Smooth muscle cell (in vitro differentiated cells): ENCODE data around the gene CSAG2. TPM values are rescaled to one million over a fixed set of nuclear protein-coding genes. Genes with fewer than 3 reads are reported as not detected.
"Not testable (repeated sequence)": the region's sequence is repeated elsewhere in the genome, so short reads cannot be mapped to it uniquely, and the experiment has no call there.

Source experiments
- DNase-seq: peaks from one replicate; lab custom pipeline; 2025; ENCODE audit not compliant: unreplicated experiment; lab: John Stamatoyannopoulos, UW
- H2AFZ ChIP-seq: fragments of 200-600 bp; sonication (generic); 2 replicates; pipeline ENCODE4 v1.6.0; 2016; ENCODE audit warnings: antibody characterized with exemption, low read depth, mild to moderate bottlenecking
- H3F3A ChIP-seq: fragments of 200-600 bp; sonication (generic); 2 replicates; pipeline ENCODE4 v1.6.0; 2017; ENCODE audit warnings: antibody characterized with exemption, low read depth
- H3K27ac ChIP-seq: fragments of 200-600 bp; sonication (generic); 2 replicates; pipeline ENCODE4 v1.5.1; 2016; ENCODE audit warnings: low read depth, mild to moderate bottlenecking
- H3K27me3 ChIP-seq: fragments of 200-600 bp; sonication (generic); 2 replicates; pipeline ENCODE4 v1.6.1; 2016; ENCODE audit warnings: low read depth, mild to moderate bottlenecking
- H3K36me3 ChIP-seq: fragments of 200-600 bp; sonication (generic); 2 replicates; pipeline ENCODE4 v1.5.1; 2016; ENCODE audit warnings: low read depth
- H3K4me1 ChIP-seq: fragments of 200-600 bp; sonication (generic); 2 replicates; pipeline ENCODE4 v1.5.1; 2016; ENCODE audit warnings: low read depth
- H3K4me2 ChIP-seq: fragments of 200-600 bp; sonication (generic); 2 replicates; pipeline ENCODE4 v1.6.0; 2016; ENCODE audit warnings: mild to moderate bottlenecking
- H3K4me3 ChIP-seq: fragments of 200-600 bp; sonication (generic); 2 replicates; pipeline ENCODE4 v1.5.1; 2016; ENCODE audit warnings: mild to moderate bottlenecking
- H3K79me2 ChIP-seq: fragments of 200-600 bp; sonication (generic); 2 replicates; pipeline ENCODE4 v1.6.0; 2016; ENCODE audit warnings: low read depth, mild to moderate bottlenecking
- H3K9ac ChIP-seq: fragments of 200-600 bp; sonication (generic); 2 replicates; pipeline ENCODE4 v1.6.0; 2016; ENCODE audit warnings: low read depth
- H3K9me3 ChIP-seq: fragments of 200-600 bp; sonication (generic); replicated peaks from 2 replicates; pipeline ENCODE4 v1.5.1; 2016; ENCODE audit warnings: low read depth
- H4K20me1 ChIP-seq: fragments of 200-600 bp; sonication (generic); 2 replicates; pipeline ENCODE4 v1.6.0; 2016; ENCODE audit warnings: low read depth
- CTCF ChIP-seq: fragments of 200-600 bp; sonication (generic); IDR thresholded peaks from 2 replicates; pipeline ENCODE4 v1.5.1; 2017; ENCODE audit warnings: borderline replicate concordance, mild to moderate bottlenecking, antibody characterized with exemption; ENCODE audit not compliant: insufficient read depth, poor library complexity, severe bottlenecking
- WGBS: methylation state at CpG from one replicate; pipeline ENCODE4 v1.1.7; 2016; ENCODE audit warnings: low lambda C conversion rate; 5-methylcytosine and 5-hydroxymethylcytosine counted together
- polyA plus RNA-seq: library from polyadenylated mRNA; unstranded; fragments of >200 nt; fragmentation: Nextera tagmentation; extraction: Ambion mirVana; gene quantifications from 2 replicates; pipeline ENCODE4 v1.2.1, GENCODE V29; 2016
- total RNA-seq: library from RNA; depleted of rRNA; stranded (reverse); fragments of >200 nt; gene quantifications from 2 replicates; pipeline ENCODE4 v1.2.3, GENCODE V29; 2014

Gene CSAG2
- total RNA-seq, result not detected in 2 replicates
- not detected in 2 replicates for polyA plus RNA-seq

GRCh38 chrX:152709173-152709572, at the start of gene CSAG2:
Gene CSAG2 (minus strand): TSS chrX:152709273. CDS start chrX:152709112, 161 bp downstream.
- not testable (repeated sequence) for H3K4me3 ChIP-seq, H3K9me3 ChIP-seq, H4K20me1 ChIP-seq, H3K79me2 ChIP-seq, DNase-seq, H3F3A ChIP-seq, H3K27me3 ChIP-seq, H3K36me3 ChIP-seq, H3K27ac ChIP-seq, H3K4me1 ChIP-seq, H3K4me2 ChIP-seq, H3K9ac ChIP-seq, H2AFZ ChIP-seq
- WGBS, result no CpG with 5 or more reads among the region's 2 CpGs

- not testable (repeated sequence) for H3K4me1 ChIP-seq, H3K9ac ChIP-seq, H3K36me3 ChIP-seq, H3K9me3 ChIP-seq, H2AFZ ChIP-seq, H4K20me1 ChIP-seq, H3K4me3 ChIP-seq, H3K4me2 ChIP-seq, H3K27ac ChIP-seq, H3K79me2 ChIP-seq, DNase-seq, H3K27me3 ChIP-seq, H3F3A ChIP-seq
- WGBS, result no CpG with 5 or more reads among the region's 5 CpGs
These were observed 45.8 kb upstream of the CSAG2 start for GRCh38 chrX:152754871-152755270.

- not testable (repeated sequence) for H3K27ac ChIP-seq, H3K4me2 ChIP-seq, H3K9me3 ChIP-seq, H3F3A ChIP-seq, H3K4me3 ChIP-seq, H4K20me1 ChIP-seq, H3K27me3 ChIP-seq, H3K9ac ChIP-seq, H3K4me1 ChIP-seq, DNase-seq, H3K36me3 ChIP-seq, H2AFZ ChIP-seq, H3K79me2 ChIP-seq
- WGBS, result no CpG with 5 or more reads among the region's 35 CpGs
These were observed 44.9 kb upstream of the CSAG2 start, which contains the start of gene MAGEA2 for GRCh38 chrX:152753686-152754650. Gene MAGEA2 (minus strand): TSS chrX:152753842. CDS start chrX:152751363, 2,479 bp downstream.

- no peak overlapping the region for H3K27ac ChIP-seq
- H2AFZ ChIP-seq, result no peak overlapping the region
- no peak overlapping the region for H3K4me2 ChIP-seq
- 68% methylated on average over 5 of the region's 5 CpGs for WGBS
- no peaks in the 10 kb centered on the region for H3F3A ChIP-seq
- no peak overlapping the region for H3K4me3 ChIP-seq
- H3K36me3 ChIP-seq, result no peaks in the 10 kb centered on the region
- no peaks in the 10 kb centered on the region for H3K79me2 ChIP-seq
- H3K4me1 ChIP-seq, result no peaks in the 10 kb centered on the region
- no peaks in the 10 kb centered on the region for H3K9me3 ChIP-seq
- no peaks in the 10 kb centered on the region for H4K20me1 ChIP-seq
- no peak overlapping the region for H3K9ac ChIP-seq
- no peaks in the 10 kb centered on the region for H3K27me3 ChIP-seq
- no peak for TF ChIP-seq CTCF
- no peak for DNase-seq
These were observed 29.5 kb upstream of the CSAG2 start for GRCh38 chrX:152738560-152738959.

- H3K4me2 ChIP-seq, H3K4me1 ChIP-seq, H3K27me3 ChIP-seq, H4K20me1 ChIP-seq, H3K9me3 ChIP-seq, H3K4me3 ChIP-seq, H3K9ac ChIP-seq, DNase-seq, H3K79me2 ChIP-seq, H3F3A ChIP-seq, H2AFZ ChIP-seq, H3K27ac ChIP-seq, H3K36me3 ChIP-seq: not testable (repeated sequence)
- WGBS, result 87% methylated on average over 12 of the region's 12 CpGs
These were observed 27.5 kb upstream of the CSAG2 start for GRCh38 chrX:152736528-152736927.
